ENCODE measurements around the gene TET1. TPM values are rescaled to one million over a fixed set of nuclear protein-coding genes. Genes with fewer than 3 reads are reported as not detected.
"Not testable (repeated sequence)": the region's sequence is repeated elsewhere in the genome, so short reads cannot be mapped to it uniquely, and the experiment has no call there.

Gene TET1
- total and polyA plus RNA-seq, 2 donors from 2014 or later: 0.22 to 2.2 TPM

DNA sequence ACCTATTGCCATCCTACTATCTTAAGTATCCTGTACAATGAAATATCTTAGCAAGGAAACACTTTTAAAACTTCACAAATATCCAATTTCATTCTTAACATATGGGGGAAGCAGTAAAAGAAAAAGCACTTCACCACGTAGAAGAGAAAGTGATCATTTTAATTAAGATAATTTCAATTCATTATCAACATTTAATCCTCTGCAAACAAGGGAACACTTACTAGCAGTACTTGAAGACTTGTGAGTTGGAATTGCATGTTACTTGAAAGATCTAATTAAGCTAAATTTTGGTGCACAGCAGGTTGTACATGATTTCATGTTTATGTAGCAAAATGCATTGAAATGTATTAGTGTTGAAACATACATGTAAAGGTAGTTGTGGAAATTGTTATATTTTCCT lies 140.1 kb downstream of the TET1 start:
- TF ChIP-seq, protein P1, sequence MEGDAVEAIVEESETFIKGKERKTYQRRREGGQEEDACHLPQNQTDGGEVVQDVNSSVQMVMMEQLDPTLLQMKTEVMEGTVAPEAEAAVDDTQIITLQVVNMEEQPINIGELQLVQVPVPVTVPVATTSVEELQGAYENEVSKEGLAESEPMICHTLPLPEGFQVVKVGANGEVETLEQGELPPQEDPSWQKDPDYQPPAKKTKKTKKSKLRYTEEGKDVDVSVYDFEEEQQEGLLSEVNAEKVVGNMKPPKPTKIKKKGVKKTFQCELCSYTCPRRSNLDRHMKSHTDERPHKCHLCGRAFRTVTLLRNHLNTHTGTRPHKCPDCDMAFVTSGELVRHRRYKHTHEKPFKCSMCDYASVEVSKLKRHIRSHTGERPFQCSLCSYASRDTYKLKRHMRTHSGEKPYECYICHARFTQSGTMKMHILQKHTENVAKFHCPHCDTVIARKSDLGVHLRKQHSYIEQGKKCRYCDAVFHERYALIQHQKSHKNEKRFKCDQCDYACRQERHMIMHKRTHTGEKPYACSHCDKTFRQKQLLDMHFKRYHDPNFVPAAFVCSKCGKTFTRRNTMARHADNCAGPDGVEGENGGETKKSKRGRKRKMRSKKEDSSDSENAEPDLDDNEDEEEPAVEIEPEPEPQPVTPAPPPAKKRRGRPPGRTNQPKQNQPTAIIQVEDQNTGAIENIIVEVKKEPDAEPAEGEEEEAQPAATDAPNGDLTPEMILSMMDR (IDR thresholded peaks at IDR 0.05; ENCODE audit: borderline replicate concordance, extremely low read depth, insufficient read depth): no peak
- no peaks in the 10 kb centered on the region for H3K27me3 ChIP-seq (ENCODE audit: control insufficient read depth, insufficient read depth, low read length)
- no peaks in the 10 kb centered on the region for H3K9me3 ChIP-seq (ENCODE audit: control insufficient read depth in 2 of 3, insufficient read depth in 1 of 3, low read length in 3 of 3)
- intact Hi-C loops (cut with DNase I): no loop called here
- no peaks in the 10 kb centered on the region for H3K36me3 ChIP-seq (ENCODE audit: control insufficient read depth in 2 of 3, insufficient read depth in 3 of 3, low read length in 3 of 3)
- FAIRE-seq: no peak
- no peak overlapping the region for H3K9ac ChIP-seq (ENCODE audit: low read length in 3 of 3)
- no peak overlapping the region for H3K27ac ChIP-seq (ENCODE audit: low read depth in 2 of 2, low read length in 2 of 2)
- no peak for DNase-seq
- H3K4me3 ChIP-seq (ENCODE audit: low read length in 3 of 3): no peak overlapping the region
- no peaks in the 10 kb centered on the region for H3K4me1 ChIP-seq (ENCODE audit: control insufficient read depth in 2 of 3, insufficient read depth in 2 of 3, low read depth in 1 of 3, low read length in 3 of 3)

DNA sequence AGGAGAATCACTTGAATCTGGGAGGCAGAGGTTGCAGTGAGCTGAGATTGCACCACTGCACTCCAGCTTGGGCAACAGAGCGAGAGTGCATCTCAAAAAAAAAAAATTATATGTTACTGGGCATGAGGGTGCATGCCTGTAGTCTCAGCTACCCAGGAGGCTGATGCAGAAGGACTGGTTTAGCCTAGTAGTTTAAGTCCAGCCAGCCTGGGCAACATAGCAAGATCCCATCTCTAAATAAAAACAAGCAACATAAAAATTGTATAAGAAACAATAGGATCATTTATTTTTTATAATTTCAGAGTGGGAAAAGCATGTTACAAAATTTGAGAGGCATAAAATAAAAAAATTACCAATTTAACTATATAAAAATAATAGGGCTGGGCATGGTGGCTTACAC lies 145.4 kb downstream of the TET1 start:
- Histone ChIP-seq H3K36me3 (ENCODE audit: control insufficient read depth in 2 of 3, insufficient read depth in 3 of 3, low read length in 3 of 3) (no peaks in the 10 kb centered on the region), H3K4me1 (ENCODE audit: control insufficient read depth in 2 of 3, insufficient read depth in 2 of 3, low read depth in 1 of 3, low read length in 3 of 3) (no peaks in the 10 kb centered on the region), H3K27ac (ENCODE audit: low read depth in 2 of 2, low read length in 2 of 2) (no peak overlapping the region), H3K27me3 (ENCODE audit: control insufficient read depth, insufficient read depth, low read length) (no peaks in the 10 kb centered on the region), H3K4me3 (ENCODE audit: low read length in 3 of 3) (no peak overlapping the region), H3K9me3 (ENCODE audit: control insufficient read depth in 2 of 3, insufficient read depth in 1 of 3, low read length in 3 of 3) (no peaks in the 10 kb centered on the region), H3K9ac (ENCODE audit: low read length in 3 of 3) (no peak overlapping the region)
- FAIRE-seq: no peak
- intact Hi-C loops (cut with DNase I): no loop called here
- DNase-seq: no peak
- TF ChIP-seq, protein P1 (IDR thresholded peaks at IDR 0.05; ENCODE audit: borderline replicate concordance, extremely low read depth, insufficient read depth): no peak

DNA sequence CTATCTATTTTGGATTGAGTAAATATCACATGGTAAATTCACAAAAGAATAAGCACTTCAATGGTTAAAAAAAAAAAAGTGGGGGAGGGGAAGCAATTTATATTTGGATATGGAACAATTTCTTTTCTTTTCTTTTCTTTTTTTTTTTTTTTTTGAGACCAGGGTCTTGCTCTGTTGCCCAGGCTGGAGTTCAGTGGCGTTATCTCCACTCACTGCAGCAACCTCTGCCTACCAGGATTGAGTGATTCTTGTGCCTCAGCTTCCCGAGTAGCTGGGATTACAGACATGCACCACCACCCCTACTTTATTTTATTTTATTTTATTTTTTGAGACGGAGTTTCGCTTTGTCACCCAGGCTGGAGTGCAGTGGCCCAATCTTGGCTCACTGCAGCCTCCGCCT lies 148.8 kb downstream of the TET1 start:
- H3K9me3 ChIP-seq (ENCODE audit: control insufficient read depth in 2 of 3, insufficient read depth in 1 of 3, low read length in 3 of 3); intact Hi-C loops (cut with DNase I); H3K9ac ChIP-seq (ENCODE audit: low read length in 3 of 3); DNase-seq; H3K36me3 ChIP-seq (ENCODE audit: control insufficient read depth in 2 of 3, insufficient read depth in 3 of 3, low read length in 3 of 3); H3K4me3 ChIP-seq (ENCODE audit: low read length in 3 of 3); FAIRE-seq; H3K27ac ChIP-seq (ENCODE audit: low read depth in 2 of 2, low read length in 2 of 2); H3K4me1 ChIP-seq (ENCODE audit: control insufficient read depth in 2 of 3, insufficient read depth in 2 of 3, low read depth in 1 of 3, low read length in 3 of 3); H3K27me3 ChIP-seq (ENCODE audit: control insufficient read depth, insufficient read depth, low read length): not testable (repeated sequence)

DNA sequence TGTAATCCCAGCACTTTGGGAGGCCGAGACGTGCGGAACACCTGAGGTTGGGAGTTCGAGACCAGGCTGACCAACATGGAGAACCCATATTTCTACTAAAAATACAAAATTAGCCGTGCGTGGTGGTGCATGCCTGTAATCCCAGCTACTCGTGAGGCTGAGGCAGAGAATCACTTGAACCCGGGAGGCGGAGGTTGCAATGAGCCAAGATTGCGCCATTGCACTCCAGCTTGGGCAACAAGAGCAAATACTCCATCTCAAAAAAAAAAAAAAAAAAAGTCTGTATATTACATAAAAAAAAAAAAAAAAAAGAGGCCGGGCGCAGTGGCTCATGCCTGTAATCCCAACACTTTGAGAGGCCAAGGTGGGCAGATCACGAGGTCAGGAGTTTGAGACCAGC lies 152.9 kb downstream of the TET1 start:
- H3K9ac ChIP-seq (ENCODE audit: low read length in 3 of 3); H3K9me3 ChIP-seq (ENCODE audit: control insufficient read depth in 2 of 3, insufficient read depth in 1 of 3, low read length in 3 of 3); H3K4me3 ChIP-seq (ENCODE audit: low read length in 3 of 3); H3K4me1 ChIP-seq (ENCODE audit: control insufficient read depth in 2 of 3, insufficient read depth in 2 of 3, low read depth in 1 of 3, low read length in 3 of 3); FAIRE-seq; H3K36me3 ChIP-seq (ENCODE audit: control insufficient read depth in 2 of 3, insufficient read depth in 3 of 3, low read length in 3 of 3); intact Hi-C loops (cut with DNase I); H3K27me3 ChIP-seq (ENCODE audit: control insufficient read depth, insufficient read depth, low read length); H3K27ac ChIP-seq (ENCODE audit: low read depth in 2 of 2, low read length in 2 of 2); DNase-seq: not testable (repeated sequence)

DNA sequence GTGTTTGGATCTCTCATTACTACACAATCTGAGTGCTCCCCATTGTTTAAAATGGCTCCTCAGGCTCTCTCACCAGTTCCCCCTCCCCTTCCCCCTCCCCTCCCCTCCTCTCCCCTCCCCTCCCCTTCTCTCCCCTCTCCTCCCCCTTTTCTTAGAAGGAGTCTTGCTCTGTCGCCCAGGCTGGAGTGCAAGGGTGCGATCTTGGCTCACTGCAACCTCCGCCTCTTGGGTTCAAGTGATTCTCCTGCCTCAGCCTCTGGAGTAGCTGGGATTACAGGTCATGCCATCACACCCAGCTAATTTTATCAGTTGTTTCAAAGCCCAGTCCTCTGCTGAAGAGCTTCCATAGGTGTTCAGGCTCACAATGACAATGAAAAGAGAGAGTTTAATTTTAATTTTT lies 157.3 kb downstream of the TET1 start:
- intact Hi-C loops (cut with DNase I): no loop called here
- Histone ChIP-seq H3K27ac (ENCODE audit: low read depth in 2 of 2, low read length in 2 of 2) (no peak overlapping the region), H3K4me1 (ENCODE audit: control insufficient read depth in 2 of 3, insufficient read depth in 2 of 3, low read depth in 1 of 3, low read length in 3 of 3) (peaks cover 0 to 3% (median 2%) of the 10 kb centered on the region in 3 donors), H3K36me3 (ENCODE audit: control insufficient read depth in 2 of 3, insufficient read depth in 3 of 3, low read length in 3 of 3) (no peaks in the 10 kb centered on the region), H3K4me3 (ENCODE audit: low read length in 3 of 3) (no peak overlapping the region), H3K27me3 (ENCODE audit: control insufficient read depth, insufficient read depth, low read length) (no peaks in the 10 kb centered on the region), H3K9me3 (ENCODE audit: control insufficient read depth in 2 of 3, insufficient read depth in 1 of 3, low read length in 3 of 3) (no peaks in the 10 kb centered on the region), H3K9ac (ENCODE audit: low read length in 3 of 3) (no peak overlapping the region)
- FAIRE-seq (no peak), DNase-seq (no peak)
- TF ChIP-seq, protein P1 (IDR thresholded peaks at IDR 0.05; ENCODE audit: borderline replicate concordance, extremely low read depth, insufficient read depth): no peak

Data from kidney (tissue), 14 donors.